ENCODE data around the gene SUMF1. TPM values are rescaled to one million over a fixed set of nuclear protein-coding genes. Genes with fewer than 3 reads are reported as not detected.

SUMF1 gene
- total RNA-seq, 2 experiments from 2014 or later = 6.4 to 6.6 TPM

GRCh38 chr3:4493014-4493940 is 26.2 kb upstream of the SUMF1 start, which contains the start of gene ITPR1:
Gene ITPR1 (plus strand): TSS chr3:4493348. CDS start chr3:4516492, 23,144 bp downstream.
- Mint-ChIP-seq H3K27ac (peak within 1 kb of the TSS; percentile 88), H3K27me3 (peaks cover 4% of the 10 kb centered on the region), H3K4me1 (ENCODE audit: low read depth) (peaks cover 37% of the 10 kb centered on the region), H3K4me3 (peak within 1 kb of the TSS; percentile 81), H3K9me3 (no peaks in the 10 kb centered on the region), H3K36me3 (ENCODE audit: low read depth) (peaks cover 29% of the 10 kb centered on the region)
- ATAC-seq (peak; percentile 93), DNase-seq (peak; percentile 99)
- CTCF ChIA-PET = interaction anchor here (0.6 to 5.4 kb wide), 13 partner anchors 11 to 142 kb away, joined by 3 to 37 read pairs (median 3); partner anchors contain the start of gene SUMF1
- intact Hi-C loops (cut with micrococcal nuclease) = loop anchor here (5.0 kb wide), 4 partner anchors 89 to 699 kb away; no protein-coding TSS in a partner anchor
- POLR2A ChIA-PET = interaction anchor here (0.7 to 5.6 kb wide), 30 partner anchors 12 to 696 kb away, joined by 3 to 73 read pairs (median 4); partner anchors contain the start of genes SETMAR and SUMF1
- TF ChIP-seq, protein P1, sequence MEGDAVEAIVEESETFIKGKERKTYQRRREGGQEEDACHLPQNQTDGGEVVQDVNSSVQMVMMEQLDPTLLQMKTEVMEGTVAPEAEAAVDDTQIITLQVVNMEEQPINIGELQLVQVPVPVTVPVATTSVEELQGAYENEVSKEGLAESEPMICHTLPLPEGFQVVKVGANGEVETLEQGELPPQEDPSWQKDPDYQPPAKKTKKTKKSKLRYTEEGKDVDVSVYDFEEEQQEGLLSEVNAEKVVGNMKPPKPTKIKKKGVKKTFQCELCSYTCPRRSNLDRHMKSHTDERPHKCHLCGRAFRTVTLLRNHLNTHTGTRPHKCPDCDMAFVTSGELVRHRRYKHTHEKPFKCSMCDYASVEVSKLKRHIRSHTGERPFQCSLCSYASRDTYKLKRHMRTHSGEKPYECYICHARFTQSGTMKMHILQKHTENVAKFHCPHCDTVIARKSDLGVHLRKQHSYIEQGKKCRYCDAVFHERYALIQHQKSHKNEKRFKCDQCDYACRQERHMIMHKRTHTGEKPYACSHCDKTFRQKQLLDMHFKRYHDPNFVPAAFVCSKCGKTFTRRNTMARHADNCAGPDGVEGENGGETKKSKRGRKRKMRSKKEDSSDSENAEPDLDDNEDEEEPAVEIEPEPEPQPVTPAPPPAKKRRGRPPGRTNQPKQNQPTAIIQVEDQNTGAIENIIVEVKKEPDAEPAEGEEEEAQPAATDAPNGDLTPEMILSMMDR (IDR thresholded peaks at IDR 0.05) = no peak

- H3K27ac Mint-ChIP-seq = peak overlapping the region; percentile 88
- peaks cover 35% of the 10 kb centered on the region for H3K4me1 Mint-ChIP-seq (ENCODE audit: low read depth)
- TF ChIP-seq, protein P1 (IDR thresholded peaks at IDR 0.05) = no peak
- H3K27me3 Mint-ChIP-seq = peaks cover 4% of the 10 kb centered on the region
- ChIA-PET CTCF (interaction anchor here (0.6 to 5.4 kb wide), 11 partner anchors 17 to 141 kb away, joined by 3 to 37 read pairs (median 4); partner anchors contain the start of gene SUMF1), POLR2A (interaction anchor here (0.8 to 5.6 kb wide), 16 partner anchors 13 to 696 kb away, joined by 3 to 73 read pairs (median 5); partner anchors contain the start of gene SUMF1)
- H3K4me3 Mint-ChIP-seq = peak overlapping the region; percentile 81
- H3K9me3 Mint-ChIP-seq = no peaks in the 10 kb centered on the region
- intact Hi-C loops (cut with micrococcal nuclease) = loop anchor here (5.0 kb wide), 4 partner anchors 90 to 700 kb away; no protein-coding TSS in a partner anchor
- ATAC-seq (peak; percentile 8), DNase-seq (peak; percentile 57)
- H3K36me3 Mint-ChIP-seq (ENCODE audit: low read depth) = peaks cover 25% of the 10 kb centered on the region
These were observed 25.3 kb upstream of the SUMF1 start for GRCh38 chr3:4492208-4493013.

GRCh38 chr3:4491855-4492207 is 24.8 kb upstream of the SUMF1 start:
- H3K27ac Mint-ChIP-seq = no peak overlapping the region
- TF ChIP-seq, protein P1 (IDR thresholded peaks at IDR 0.05) = no peak
- H3K36me3 Mint-ChIP-seq (ENCODE audit: low read depth) = peaks cover 24% of the 10 kb centered on the region
- ChIA-PET CTCF (interaction anchor here (0.7 to 5.4 kb wide), 3 partner anchors 141 to 142 kb away, joined by 4 to 37 read pairs (median 7); no protein-coding TSS in a partner anchor), POLR2A (interaction anchor here (2.4 to 5.6 kb wide), 4 partner anchors 13 to 96 kb away, joined by 8 to 73 read pairs (median 42); partner anchors contain the start of gene SUMF1)
- H3K4me3 Mint-ChIP-seq = peak overlapping the region; percentile 81
- H3K9me3 Mint-ChIP-seq = no peaks in the 10 kb centered on the region
- DNase-seq (no peak), ATAC-seq (no peak)
- intact Hi-C loops (cut with micrococcal nuclease) = loop anchor here (5.0 kb wide), 4 partner anchors 90 to 700 kb away; no protein-coding TSS in a partner anchor
- H3K27me3 Mint-ChIP-seq = peaks cover 4% of the 10 kb centered on the region
- peaks cover 30% of the 10 kb centered on the region for H3K4me1 Mint-ChIP-seq (ENCODE audit: low read depth)

DNA sequence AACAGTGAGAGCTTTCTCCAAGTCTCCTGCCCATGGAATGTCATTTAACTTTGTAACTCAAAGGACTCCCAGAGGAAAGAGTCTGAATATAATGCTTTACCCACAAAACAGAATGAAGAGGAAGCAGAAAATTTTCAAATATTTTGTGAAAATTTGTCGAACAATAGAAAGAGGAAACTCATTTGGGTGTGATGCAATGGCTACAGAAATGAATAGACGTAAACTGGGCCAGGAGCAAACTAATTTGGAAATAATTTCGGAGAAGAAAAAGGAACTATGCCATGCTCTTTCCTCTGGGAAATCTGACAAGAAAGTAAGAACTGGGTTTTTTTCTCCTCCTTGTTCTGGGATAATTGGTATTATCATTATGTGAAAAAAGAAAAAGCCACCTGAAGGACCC is 11.2 kb upstream of the SUMF1 start:
- H3K27ac Mint-ChIP-seq = no peak overlapping the region
- H3K9me3 Mint-ChIP-seq = no peaks in the 10 kb centered on the region
- intact Hi-C loops (cut with micrococcal nuclease) = no loop called here
- TF ChIP-seq, protein P1 (IDR thresholded peaks at IDR 0.05) = no peak
- peaks cover 22% of the 10 kb centered on the region for H3K27me3 Mint-ChIP-seq
- ATAC-seq (no peak), DNase-seq (no peak)
- H3K4me3 Mint-ChIP-seq = no peak overlapping the region
- POLR2A ChIA-PET = interaction anchor here (1.3 kb wide), 1 partner anchor 9 kb away, joined by 5 read pairs; no protein-coding TSS in a partner anchor
- H3K4me1 Mint-ChIP-seq (ENCODE audit: low read depth) = peaks cover 10% of the 10 kb centered on the region
- H3K36me3 Mint-ChIP-seq (ENCODE audit: low read depth) = no peaks in the 10 kb centered on the region
- CTCF ChIA-PET = no interaction called here
